ENCODE results near the gene SEC11A.
A peak's percentile ranks its signal among the peaks of the same experiment; 100 is the strongest.
"Not testable (repeated sequence)": the region's sequence is repeated elsewhere in the genome, so short reads cannot be mapped to it uniquely, and the experiment has no call there.

The SEC11A gene

GRCh38 chr15:84716036-84716732 is at the start of gene SEC11A:
TSS of gene SEC11A (minus strand) at chr15:84716139. CDS start at chr15:84716075, 64 bp downstream.
- H3K4me3 ChIP-seq (ENCODE audit: low read depth, low read length), result peak within 1 kb of the TSS; percentile 91
- DNase-seq (ENCODE audit: low read depth), result peak; percentile 75

GRCh38 chr15:84765675-84766074 is 49.7 kb upstream of the SEC11A start:
- H3K4me3 ChIP-seq (ENCODE audit: low read depth, low read length), result no peak overlapping the region
- DNase-seq (ENCODE audit: low read depth), result no peak

DNA sequence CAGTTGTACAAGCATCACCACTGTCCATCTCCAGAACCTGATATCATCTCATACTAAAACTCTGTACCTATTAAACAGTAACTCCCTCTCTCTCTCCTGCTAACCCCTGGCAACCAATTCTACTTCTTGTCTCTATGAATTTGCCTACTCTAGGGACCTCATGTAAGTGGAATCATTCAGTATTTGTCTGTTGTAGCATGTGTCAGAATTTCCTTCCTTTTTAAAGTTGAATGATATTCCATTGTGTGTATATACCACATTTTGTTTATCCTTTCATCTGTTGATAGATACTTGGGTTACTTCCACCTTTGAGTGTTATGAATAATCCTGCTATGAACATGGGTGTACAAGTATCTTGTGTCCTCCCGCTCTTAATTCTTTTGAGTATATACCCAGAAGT is 49.0 kb upstream of the SEC11A start:
- DNase-seq (ENCODE audit: low read depth), result no peak
- no peak overlapping the region for H3K4me3 ChIP-seq (ENCODE audit: low read depth, low read length)

DNA sequence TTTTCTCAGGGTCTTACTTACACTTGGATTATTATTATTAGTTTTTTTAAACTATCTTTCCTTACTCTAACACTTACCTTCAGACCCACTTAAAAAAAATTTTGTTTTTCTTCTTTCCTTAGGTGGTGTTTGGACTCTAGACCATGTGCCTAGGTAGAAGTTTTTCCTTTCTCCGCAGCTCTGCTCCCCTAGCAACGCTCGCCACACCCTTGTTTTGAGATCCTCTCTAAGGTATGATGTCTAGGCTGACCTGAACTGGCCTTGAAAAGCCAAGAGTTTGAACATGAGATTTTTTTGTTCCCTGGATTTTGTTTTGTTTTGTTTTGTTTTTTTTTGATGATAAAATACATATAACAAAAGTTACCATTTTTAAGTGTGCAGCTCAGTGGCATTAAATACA is 48.6 kb upstream of the SEC11A start:
- H3K4me3 ChIP-seq (ENCODE audit: low read depth, low read length), result no peak overlapping the region
- no peak for DNase-seq (ENCODE audit: low read depth)

GRCh38 chr15:84762840-84763572 is 47.1 kb upstream of the SEC11A start:
- DNase-seq (ENCODE audit: low read depth), result no peak
- no peak overlapping the region for H3K4me3 ChIP-seq (ENCODE audit: low read depth, low read length)

- no peak for DNase-seq (ENCODE audit: low read depth)
- no peak overlapping the region for H3K4me3 ChIP-seq (ENCODE audit: low read depth, low read length)
Measured at GRCh38 chr15:84761607-84762131, 45.7 kb upstream of the SEC11A start.

DNA sequence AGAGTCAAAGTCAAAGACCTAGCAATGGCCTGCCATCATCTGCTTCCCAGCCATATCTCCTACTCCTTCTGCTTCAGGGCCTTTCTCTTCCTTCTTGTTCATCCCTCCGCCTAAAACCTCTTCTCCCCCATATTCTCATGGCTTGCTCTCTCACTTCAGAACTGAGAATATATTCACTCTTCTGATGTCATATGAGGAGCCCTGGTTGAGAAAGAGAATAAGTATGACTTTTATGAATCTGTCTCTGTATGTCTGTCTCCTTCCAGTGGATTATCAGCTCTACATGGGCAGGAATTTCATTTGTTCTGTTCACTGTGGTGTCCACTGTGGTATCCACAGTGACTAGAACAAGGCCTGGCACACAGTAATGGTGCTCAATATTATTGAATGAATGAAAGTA is 44.3 kb upstream of the SEC11A start:
- no peak for DNase-seq (ENCODE audit: low read depth)
- no peak overlapping the region for H3K4me3 ChIP-seq (ENCODE audit: low read depth, low read length)

- no peak for DNase-seq (ENCODE audit: low read depth)
- no peak overlapping the region for H3K4me3 ChIP-seq (ENCODE audit: low read depth, low read length)
Measured at GRCh38 chr15:84759018-84759417, 43.1 kb upstream of the SEC11A start.

GRCh38 chr15:84755736-84756527 is 40.0 kb upstream of the SEC11A start:
- H3K4me3 ChIP-seq (ENCODE audit: low read depth, low read length), result no peak overlapping the region
- no peak for DNase-seq (ENCODE audit: low read depth)

DNA sequence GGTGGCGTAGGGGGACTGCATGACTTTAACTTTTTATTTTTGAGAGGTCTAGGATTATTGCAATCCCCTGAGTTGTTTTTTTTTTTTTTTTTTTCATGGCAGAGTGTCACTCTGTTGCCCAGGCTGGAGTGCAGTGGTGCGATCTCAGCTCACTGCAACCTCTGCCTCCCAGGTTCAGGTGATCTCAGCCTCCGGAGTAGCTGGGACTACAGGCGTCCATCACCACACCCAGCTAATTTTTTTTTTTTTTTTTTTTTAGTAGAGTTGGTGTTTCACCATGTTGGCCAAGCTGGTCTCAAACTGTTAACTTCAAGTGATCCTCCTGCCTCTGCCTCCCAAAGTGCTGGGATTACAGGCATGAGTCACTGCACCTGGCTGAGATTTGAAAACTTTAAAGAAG is 39.0 kb upstream of the SEC11A start:
- not testable (repeated sequence) for DNase-seq (ENCODE audit: low read depth); H3K4me3 ChIP-seq (ENCODE audit: low read depth, low read length)

DNA sequence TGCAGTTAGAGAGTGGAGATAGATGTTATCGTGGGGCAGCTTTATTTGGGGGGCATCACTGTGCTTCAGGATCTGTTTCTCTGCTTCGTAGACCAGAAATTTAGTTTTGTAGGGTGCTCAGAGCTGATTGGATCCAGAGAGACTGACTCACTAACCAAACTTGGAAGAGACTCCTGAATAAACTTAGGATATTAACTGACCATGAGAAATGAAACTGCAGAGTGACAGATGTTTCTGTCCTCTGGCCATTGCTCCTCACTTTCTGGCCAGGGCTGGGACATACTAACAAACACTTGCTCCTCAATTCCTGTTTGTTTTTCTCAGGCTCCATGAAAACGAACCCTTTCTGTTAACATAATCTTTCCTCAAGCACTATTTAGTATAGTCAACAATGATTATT is 36.8 kb upstream of the SEC11A start:
- H3K4me3 ChIP-seq (ENCODE audit: low read depth, low read length), result no peak overlapping the region
- no peak for DNase-seq (ENCODE audit: low read depth)

DNA sequence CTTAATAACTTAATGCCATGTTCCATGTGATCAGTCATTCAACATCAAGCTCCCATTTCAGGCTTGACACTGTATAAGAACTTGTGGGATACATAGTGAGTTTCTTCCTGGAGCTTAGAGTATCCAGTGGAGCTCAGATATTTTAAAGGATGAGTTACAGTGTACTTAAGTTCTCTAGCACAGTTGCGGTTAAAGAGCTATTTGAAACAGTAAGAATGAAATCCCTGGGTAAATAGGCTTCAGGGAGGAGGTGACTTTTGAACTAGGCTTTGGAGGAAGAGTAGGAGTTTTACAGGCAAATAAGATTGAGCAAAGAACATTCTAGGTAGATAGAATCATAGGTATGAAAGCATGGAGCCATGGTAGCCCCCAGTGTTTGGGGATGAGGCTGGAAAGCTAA is 36.3 kb upstream of the SEC11A start:
- H3K4me3 ChIP-seq (ENCODE audit: low read depth, low read length), result no peak overlapping the region
- DNase-seq (ENCODE audit: low read depth), result no peak

DNA sequence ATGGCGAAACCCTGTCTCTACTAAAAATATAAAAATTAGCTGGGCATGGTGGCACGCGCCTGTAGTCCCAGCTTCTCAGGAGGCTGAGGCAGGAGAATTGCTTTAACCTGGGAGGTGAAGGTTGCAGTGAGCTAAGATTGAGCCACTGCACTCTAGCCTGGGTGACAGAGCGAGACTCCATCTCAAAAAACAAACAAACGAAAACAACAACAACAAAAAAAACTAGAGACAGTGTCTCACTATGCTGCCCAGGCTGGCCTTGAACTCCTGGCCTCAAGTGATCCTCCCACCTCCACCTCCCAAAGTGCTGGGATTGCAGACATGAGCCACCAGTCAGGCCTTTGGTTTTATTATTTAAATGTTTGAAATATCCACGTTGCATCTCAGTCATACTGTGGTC is 35.8 kb upstream of the SEC11A start:
- H3K4me3 ChIP-seq (ENCODE audit: low read depth, low read length), result not testable (repeated sequence)

DNA sequence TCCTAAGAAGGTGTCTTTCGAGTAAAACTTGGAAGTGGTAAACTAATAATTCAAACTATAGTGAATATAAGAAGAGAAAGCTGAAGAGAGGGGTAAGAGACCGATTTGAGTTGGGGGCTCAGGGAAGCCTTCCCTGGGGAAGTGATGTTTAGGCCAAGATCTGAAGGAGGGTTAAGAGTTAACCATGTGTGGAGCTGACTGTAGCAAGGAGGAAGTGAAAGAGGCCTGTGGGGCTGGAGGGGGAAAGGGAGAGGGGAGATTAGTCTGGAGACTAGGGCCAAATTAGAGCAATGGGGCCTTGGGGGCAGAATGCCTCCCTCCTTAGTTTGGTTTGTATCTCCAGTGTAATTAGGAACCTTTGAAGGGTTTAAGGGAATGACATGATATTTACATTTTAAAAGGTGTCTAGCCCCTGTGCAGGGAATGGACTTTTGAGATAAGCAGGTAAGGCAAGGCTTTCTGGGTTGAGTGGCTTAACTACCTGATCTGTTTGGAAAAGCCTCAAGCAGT is 34.7 kb upstream of the SEC11A start:
- no peak overlapping the region for H3K4me3 ChIP-seq (ENCODE audit: low read depth, low read length)
- DNase-seq (ENCODE audit: low read depth), result no peak

More for the DNA sequence above, 35.8 kb upstream of the SEC11A start:
- not testable (repeated sequence) for DNase-seq (ENCODE audit: low read depth)

GRCh38 chr15:84749111-84749991 is 33.4 kb upstream of the SEC11A start:
- peak overlapping the region; percentile 93 for H3K4me3 ChIP-seq (ENCODE audit: low read depth, low read length)
- DNase-seq (ENCODE audit: low read depth), result no peak

DNA sequence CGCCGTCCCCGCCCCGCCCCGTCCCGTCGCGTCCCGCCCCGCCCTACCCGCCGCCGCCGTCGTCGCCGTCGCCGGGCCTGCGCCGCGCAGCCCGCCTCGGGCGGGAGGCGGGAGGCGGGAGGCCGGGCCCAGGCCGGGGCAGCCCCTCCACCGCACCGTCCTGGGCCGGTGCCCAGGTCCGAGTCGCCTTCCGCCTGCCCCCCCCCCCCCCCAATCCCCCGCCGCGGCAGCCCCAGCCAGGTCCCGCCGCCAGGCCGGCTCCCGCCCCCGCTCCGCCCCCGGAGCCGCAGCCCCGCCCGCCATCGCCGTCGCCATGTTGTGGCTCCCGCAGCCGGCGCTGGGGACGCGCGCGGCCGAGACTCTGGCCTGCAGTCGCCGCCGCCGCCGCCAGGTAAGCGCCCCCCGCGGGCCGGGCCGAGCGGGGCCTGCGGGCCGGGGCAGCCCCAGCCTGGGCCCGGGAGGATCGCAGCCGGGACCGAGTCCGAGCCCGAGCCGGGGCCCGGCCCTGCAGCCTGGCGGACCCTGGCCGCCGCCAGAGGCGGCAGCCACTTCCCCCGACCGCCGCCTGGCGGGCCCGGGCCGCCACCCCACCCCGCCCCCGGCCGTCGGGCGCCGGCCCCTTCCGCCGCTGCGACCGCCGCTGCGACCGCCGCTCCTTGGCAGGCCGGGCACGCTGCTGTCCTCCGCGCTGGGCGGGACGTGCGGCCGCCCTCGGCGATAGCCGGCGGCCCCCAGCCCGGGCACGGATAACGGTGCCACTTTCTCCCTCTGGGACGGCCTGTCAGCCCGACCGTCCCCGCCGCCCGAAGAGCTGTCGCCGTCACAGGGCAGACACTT is 32.6 kb upstream of the SEC11A start, which contains the start of gene ZNF592:
Gene ZNF592, plus strand, starts transcription at position 319 of the 837 bp plus-strand sequence. CDS start 34,084 bp downstream, outside the sequence.
- peak within 1 kb of the TSS; percentile 93 for H3K4me3 ChIP-seq (ENCODE audit: low read depth, low read length)
- no peak for DNase-seq (ENCODE audit: low read depth)

GRCh38 chr15:84747416-84748273 is 31.7 kb upstream of the SEC11A start:
- peak overlapping the region; percentile 62 for H3K4me3 ChIP-seq (ENCODE audit: low read depth, low read length)
- DNase-seq (ENCODE audit: low read depth), result no peak
